ENCODE data around the gene DTNA.
"Not testable (repeated sequence)": the region's sequence is repeated elsewhere in the genome, so short reads cannot be mapped to it uniquely, and the experiment has no call there.

The DTNA gene

GRCh38 chr18:34718610-34719009 is 8.5 kb downstream of the DTNA start:
- Histone ChIP-seq H3K9me3 (ENCODE audit: control insufficient read depth in 5 of 5, low read length in 5 of 5) (no peaks in the 10 kb centered on the region), H3K4me3 (ENCODE audit: low read depth in 1 of 5, low read length in 5 of 5) (no peak overlapping the region), H3K27ac (ENCODE audit: low read depth, low read length) (no peak overlapping the region), H3K27me3 (ENCODE audit: control insufficient read depth in 5 of 5, insufficient read depth in 4 of 5, low read length in 5 of 5) (no peaks in the 10 kb centered on the region), H3K4me1 (ENCODE audit: control insufficient read depth in 5 of 5, insufficient read depth in 5 of 5, low read length in 5 of 5) (no peaks in the 10 kb centered on the region), H3K9ac (ENCODE audit: low read length in 5 of 5) (no peak overlapping the region), H3K36me3 (ENCODE audit: control insufficient read depth in 5 of 5, insufficient read depth in 5 of 5, low read length in 5 of 5) (no peaks in the 10 kb centered on the region)

- no peak overlapping the region for H3K27ac ChIP-seq (ENCODE audit: low read depth, low read length)
- H3K4me1 ChIP-seq (ENCODE audit: control insufficient read depth in 5 of 5, insufficient read depth in 5 of 5, low read length in 5 of 5): no peaks in the 10 kb centered on the region
- no peaks in the 10 kb centered on the region for H3K27me3 ChIP-seq (ENCODE audit: control insufficient read depth in 5 of 5, insufficient read depth in 4 of 5, low read length in 5 of 5)
- H3K9me3 ChIP-seq (ENCODE audit: control insufficient read depth in 5 of 5, low read length in 5 of 5): peaks cover 0 to 2% (median 0%) of the 10 kb centered on the region in 5 donors
- H3K4me3 ChIP-seq (ENCODE audit: low read depth in 1 of 5, low read length in 5 of 5): no peak overlapping the region
- no peak overlapping the region for H3K9ac ChIP-seq (ENCODE audit: low read length in 5 of 5)
- no peaks in the 10 kb centered on the region for H3K36me3 ChIP-seq (ENCODE audit: control insufficient read depth in 5 of 5, insufficient read depth in 5 of 5, low read length in 5 of 5)
Measured at GRCh38 chr18:34720220-34720619, 10.1 kb downstream of the DTNA start.

GRCh38 chr18:34723143-34723542 is 13.0 kb downstream of the DTNA start:
- no peaks in the 10 kb centered on the region for H3K36me3 ChIP-seq (ENCODE audit: control insufficient read depth in 5 of 5, insufficient read depth in 5 of 5, low read length in 5 of 5)
- H3K4me3 ChIP-seq (ENCODE audit: low read depth in 1 of 5, low read length in 5 of 5): no peak overlapping the region
- no peak overlapping the region for H3K27ac ChIP-seq (ENCODE audit: low read depth, low read length)
- peaks cover 0 to 2% (median 0%) of the 10 kb centered on the region in 5 donors for H3K9me3 ChIP-seq (ENCODE audit: control insufficient read depth in 5 of 5, low read length in 5 of 5)
- H3K27me3 ChIP-seq (ENCODE audit: control insufficient read depth in 5 of 5, insufficient read depth in 4 of 5, low read length in 5 of 5): no peaks in the 10 kb centered on the region
- H3K9ac ChIP-seq (ENCODE audit: low read length in 5 of 5): no peak overlapping the region
- H3K4me1 ChIP-seq (ENCODE audit: control insufficient read depth in 5 of 5, insufficient read depth in 5 of 5, low read length in 5 of 5): no peaks in the 10 kb centered on the region

- H3K4me3 ChIP-seq (ENCODE audit: low read depth in 1 of 5, low read length in 5 of 5); H3K27ac ChIP-seq (ENCODE audit: low read depth, low read length); H3K9ac ChIP-seq (ENCODE audit: low read length in 5 of 5); H3K27me3 ChIP-seq (ENCODE audit: control insufficient read depth in 5 of 5, insufficient read depth in 4 of 5, low read length in 5 of 5); H3K9me3 ChIP-seq (ENCODE audit: control insufficient read depth in 5 of 5, low read length in 5 of 5); H3K36me3 ChIP-seq (ENCODE audit: control insufficient read depth in 5 of 5, insufficient read depth in 5 of 5, low read length in 5 of 5): not testable (repeated sequence)
- peaks cover 0 to 14% (median 10%) of the 10 kb centered on the region in 5 donors for H3K4me1 ChIP-seq (ENCODE audit: control insufficient read depth in 5 of 5, insufficient read depth in 5 of 5, low read length in 5 of 5)
Measured at GRCh38 chr18:34725737-34726136, 15.6 kb downstream of the DTNA start.

- Histone ChIP-seq H3K27ac (ENCODE audit: low read depth, low read length) (no peak overlapping the region), H3K9ac (ENCODE audit: low read length in 5 of 5) (no peak overlapping the region), H3K4me3 (ENCODE audit: low read depth in 1 of 5, low read length in 5 of 5) (no peak overlapping the region)
Measured at GRCh38 chr18:34726286-34727004, 16.3 kb downstream of the DTNA start.

GRCh38 chr18:34729264-34729663 is 19.2 kb downstream of the DTNA start:
- no peak overlapping the region for H3K27ac ChIP-seq (ENCODE audit: low read depth, low read length)

More at GRCh38 chr18:34726286-34727004, 16.3 kb downstream of the DTNA start:
- Histone ChIP-seq H3K27me3 (ENCODE audit: control insufficient read depth in 5 of 5, insufficient read depth in 4 of 5, low read length in 5 of 5) (no peaks in the 10 kb centered on the region), H3K36me3 (ENCODE audit: control insufficient read depth in 5 of 5, insufficient read depth in 5 of 5, low read length in 5 of 5) (no peaks in the 10 kb centered on the region), H3K9me3 (ENCODE audit: control insufficient read depth in 5 of 5, low read length in 5 of 5) (peaks cover 0 to 2% (median 0%) of the 10 kb centered on the region in 5 donors), H3K4me1 (ENCODE audit: control insufficient read depth in 5 of 5, insufficient read depth in 5 of 5, low read length in 5 of 5) (peaks cover 0 to 15% (median 10%) of the 10 kb centered on the region in 5 donors)

GRCh38 chr18:34729740-34730355 is 19.8 kb downstream of the DTNA start:
- Histone ChIP-seq H3K27ac (ENCODE audit: low read depth, low read length) (no peak overlapping the region), H3K9ac (ENCODE audit: low read length in 5 of 5) (no peak overlapping the region), H3K9me3 (ENCODE audit: control insufficient read depth in 5 of 5, low read length in 5 of 5) (no peaks in the 10 kb centered on the region), H3K36me3 (ENCODE audit: control insufficient read depth in 5 of 5, insufficient read depth in 5 of 5, low read length in 5 of 5) (no peaks in the 10 kb centered on the region), H3K4me1 (ENCODE audit: control insufficient read depth in 5 of 5, insufficient read depth in 5 of 5, low read length in 5 of 5) (peaks cover 0 to 15% (median 10%) of the 10 kb centered on the region in 5 donors), H3K4me3 (ENCODE audit: low read depth in 1 of 5, low read length in 5 of 5) (no peak overlapping the region), H3K27me3 (ENCODE audit: control insufficient read depth in 5 of 5, insufficient read depth in 4 of 5, low read length in 5 of 5) (no peaks in the 10 kb centered on the region)

More at GRCh38 chr18:34729264-34729663, 19.2 kb downstream of the DTNA start:
- H3K36me3 ChIP-seq (ENCODE audit: control insufficient read depth in 5 of 5, insufficient read depth in 5 of 5, low read length in 5 of 5): no peaks in the 10 kb centered on the region
- no peaks in the 10 kb centered on the region for H3K27me3 ChIP-seq (ENCODE audit: control insufficient read depth in 5 of 5, insufficient read depth in 4 of 5, low read length in 5 of 5)
- no peak overlapping the region for H3K4me3 ChIP-seq (ENCODE audit: low read depth in 1 of 5, low read length in 5 of 5)
- H3K4me1 ChIP-seq (ENCODE audit: control insufficient read depth in 5 of 5, insufficient read depth in 5 of 5, low read length in 5 of 5): peaks cover 0 to 15% (median 10%) of the 10 kb centered on the region in 5 donors
- no peak overlapping the region for H3K9ac ChIP-seq (ENCODE audit: low read length in 5 of 5)
- H3K9me3 ChIP-seq (ENCODE audit: control insufficient read depth in 5 of 5, low read length in 5 of 5): peaks cover 0 to 2% (median 0%) of the 10 kb centered on the region in 5 donors

GRCh38 chr18:34730774-34731173 is 20.7 kb downstream of the DTNA start:
- no peak overlapping the region for H3K9ac ChIP-seq (ENCODE audit: low read length in 5 of 5)
- no peak overlapping the region for H3K27ac ChIP-seq (ENCODE audit: low read depth, low read length)
- no peaks in the 10 kb centered on the region for H3K27me3 ChIP-seq (ENCODE audit: control insufficient read depth in 5 of 5, insufficient read depth in 4 of 5, low read length in 5 of 5)
- H3K36me3 ChIP-seq (ENCODE audit: control insufficient read depth in 5 of 5, insufficient read depth in 5 of 5, low read length in 5 of 5): no peaks in the 10 kb centered on the region
- no peak overlapping the region for H3K4me3 ChIP-seq (ENCODE audit: low read depth in 1 of 5, low read length in 5 of 5)
- H3K9me3 ChIP-seq (ENCODE audit: control insufficient read depth in 5 of 5, low read length in 5 of 5): no peaks in the 10 kb centered on the region
- H3K4me1 ChIP-seq (ENCODE audit: control insufficient read depth in 5 of 5, insufficient read depth in 5 of 5, low read length in 5 of 5): peaks cover 0 to 15% (median 10%) of the 10 kb centered on the region in 5 donors

GRCh38 chr18:34734056-34734455 is 24.0 kb downstream of the DTNA start:
- H3K27me3 ChIP-seq (ENCODE audit: control insufficient read depth in 5 of 5, insufficient read depth in 4 of 5, low read length in 5 of 5): no peaks in the 10 kb centered on the region
- H3K9me3 ChIP-seq (ENCODE audit: control insufficient read depth in 5 of 5, low read length in 5 of 5): no peaks in the 10 kb centered on the region
- no peak overlapping the region for H3K9ac ChIP-seq (ENCODE audit: low read length in 5 of 5)
- H3K4me3 ChIP-seq (ENCODE audit: low read depth in 1 of 5, low read length in 5 of 5): no peak overlapping the region
- H3K27ac ChIP-seq (ENCODE audit: low read depth, low read length): no peak overlapping the region
- H3K36me3 ChIP-seq (ENCODE audit: control insufficient read depth in 5 of 5, insufficient read depth in 5 of 5, low read length in 5 of 5): no peaks in the 10 kb centered on the region
- H3K4me1 ChIP-seq (ENCODE audit: control insufficient read depth in 5 of 5, insufficient read depth in 5 of 5, low read length in 5 of 5): peaks cover 0 to 15% (median 10%) of the 10 kb centered on the region in 5 donors

GRCh38 chr18:34734526-34734925 is 24.4 kb downstream of the DTNA start:
- not testable (repeated sequence) for H3K9me3 ChIP-seq (ENCODE audit: control insufficient read depth in 5 of 5, low read length in 5 of 5); H3K27ac ChIP-seq (ENCODE audit: low read depth, low read length); H3K36me3 ChIP-seq (ENCODE audit: control insufficient read depth in 5 of 5, insufficient read depth in 5 of 5, low read length in 5 of 5); H3K27me3 ChIP-seq (ENCODE audit: control insufficient read depth in 5 of 5, insufficient read depth in 4 of 5, low read length in 5 of 5); H3K9ac ChIP-seq (ENCODE audit: low read length in 5 of 5); H3K4me3 ChIP-seq (ENCODE audit: low read depth in 1 of 5, low read length in 5 of 5)
- H3K4me1 ChIP-seq (ENCODE audit: control insufficient read depth in 5 of 5, insufficient read depth in 5 of 5, low read length in 5 of 5): peaks cover 0 to 13% (median 10%) of the 10 kb centered on the region in 5 donors
